Limb (tissue), 2 donors: ENCODE results near the gene UBR7.
"Not testable (repeated sequence)": the region's sequence is repeated elsewhere in the genome, so short reads cannot be mapped to it uniquely, and the experiment has no call there.

Experiments used
- DNase-seq, 2 donors: peaks; one replicate each; pipeline ENCODE4 v3.0.0-alpha.2; 2016; ENCODE audit errors: extremely low spot score in 2 of 2

Gene UBR7

GRCh38 chr14:93186956-93187355 is 20.1 kb upstream of the UBR7 start:
- DNase-seq = no peak

- no peak for DNase-seq
These were observed 11.6 kb upstream of the UBR7 start for GRCh38 chr14:93195316-93195999.

GRCh38 chr14:93199031-93199430 is 8.0 kb upstream of the UBR7 start:
- DNase-seq = no peak

- DNase-seq = no peak
These were observed 6.5 kb upstream of the UBR7 start for GRCh38 chr14:93200553-93200952.

GRCh38 chr14:93201155-93201704 is 5.8 kb upstream of the UBR7 start:
- DNase-seq = no peak

GRCh38 chr14:93207468-93208308 is 632 bp downstream of the UBR7 start:
- peak; percentile 25 to 77 for DNase-seq

- no peak for DNase-seq
These were observed 5.4 kb downstream of the UBR7 start for GRCh38 chr14:93212432-93212831.

GRCh38 chr14:93214598-93214997 is 7.5 kb downstream of the UBR7 start:
- no peak for DNase-seq

GRCh38 chr14:93219103-93219726 is 12.2 kb downstream of the UBR7 start:
- peak; percentile 32 to 39 for DNase-seq

GRCh38 chr14:93220509-93220908 is 13.5 kb downstream of the UBR7 start:
- no peak for DNase-seq

- no peak for DNase-seq
These were observed 16.5 kb downstream of the UBR7 start for GRCh38 chr14:93223565-93223964.

- no peak for DNase-seq
These were observed 21.5 kb downstream of the UBR7 start for GRCh38 chr14:93228550-93228949.

- DNase-seq = no peak
These were observed 23.5 kb downstream of the UBR7 start for GRCh38 chr14:93230539-93230938.

GRCh38 chr14:93231129-93231979 is 24.3 kb downstream of the UBR7 start:
- peak; percentile 3 to 47 for DNase-seq

GRCh38 chr14:93232159-93232558 is 25.1 kb downstream of the UBR7 start:
- DNase-seq = no peak

GRCh38 chr14:93233078-93233477 is 26.0 kb downstream of the UBR7 start:
- DNase-seq = not testable (repeated sequence)

- DNase-seq = no peak
These were observed 27.7 kb downstream of the UBR7 start for GRCh38 chr14:93234798-93235197.

- no peak for DNase-seq
These were observed 33.0 kb downstream of the UBR7 start for GRCh38 chr14:93239869-93240677.

GRCh38 chr14:93240678-93241000 is 33.6 kb downstream of the UBR7 start:
- no peak for DNase-seq

GRCh38 chr14:93245764-93246420 is 38.8 kb downstream of the UBR7 start:
- no peak for DNase-seq
